HL-60/S4 (cell line): Measurements from ENCODE around the gene OBI1.

ENCODE experiments used
- in situ Hi-C: fragments of 300-500 bp; cut with MboI; formaldehyde crosslinking; loops from 2 replicates; pipeline ENCODE4 v1.14.3; 2022; ENCODE audit warnings: low sequenced_read_pairs

Gene OBI1

DNA sequence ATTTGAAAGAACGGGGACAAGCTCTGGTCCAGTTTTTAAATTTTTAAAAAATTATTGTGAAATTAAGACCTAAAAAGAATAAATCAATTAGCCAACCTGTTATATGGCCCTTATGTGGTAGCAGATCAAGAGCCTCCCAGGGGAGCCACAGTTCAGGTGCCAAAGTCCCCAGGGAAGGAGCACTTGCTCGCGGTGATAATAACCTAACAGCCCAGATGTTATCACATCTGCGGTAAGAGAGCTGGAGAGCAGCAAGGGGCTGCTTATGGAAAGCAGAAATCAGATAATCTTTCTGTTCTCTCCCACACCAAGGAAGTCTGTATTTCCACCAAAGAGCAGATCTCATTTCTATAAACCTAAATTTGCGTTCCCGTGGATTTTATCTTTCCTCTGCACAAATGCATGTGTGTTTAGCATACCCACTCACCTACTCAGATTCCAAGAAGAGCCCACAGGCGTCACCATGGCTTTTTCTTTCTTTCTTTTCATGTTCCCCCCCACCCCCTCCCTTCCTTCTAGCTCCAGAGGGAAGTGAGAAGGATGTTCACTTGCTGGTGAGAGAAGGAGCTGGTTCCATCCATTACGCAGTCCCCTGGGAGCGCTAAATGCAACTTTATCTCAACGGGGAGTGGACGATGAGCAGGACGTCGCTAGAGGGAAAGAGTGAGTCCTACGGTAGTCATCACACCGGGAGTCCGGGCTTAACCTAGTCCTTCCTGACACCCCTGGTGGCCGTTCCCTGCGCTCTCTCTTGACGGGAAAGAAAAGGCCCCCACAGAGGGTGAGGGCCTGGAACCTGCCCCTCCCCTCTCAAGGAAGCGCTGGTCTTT, 54.0 kb downstream of the OBI1 start:
- in situ Hi-C loops, result no loop called here

- in situ Hi-C loops, result no loop called here
Measured at GRCh38 chr13:78603240-78603957, 55.6 kb downstream of the OBI1 start, which contains the start of gene POU4F1. POU4F1 (minus strand) TSS chr13:78603552; CDS start chr13:78603326, 226 bp downstream.

GRCh38 chr13:78602561-78603239, 56.3 kb downstream of the OBI1 start:
- in situ Hi-C loops, result no loop called here

GRCh38 chr13:78601874-78602560, 56.9 kb downstream of the OBI1 start:
- in situ Hi-C loops, result no loop called here

- in situ Hi-C loops, result no loop called here
Measured at GRCh38 chr13:78601124-78601873, 57.7 kb downstream of the OBI1 start.

GRCh38 chr13:78600280-78600883, 58.6 kb downstream of the OBI1 start:
- in situ Hi-C loops, result no loop called here

- in situ Hi-C loops, result no loop called here
Measured at GRCh38 chr13:78599645-78600279, 59.2 kb downstream of the OBI1 start.

- in situ Hi-C loops, result no loop called here
Measured at GRCh38 chr13:78598966-78599644, 59.9 kb downstream of the OBI1 start.

GRCh38 chr13:78598116-78598781, 60.7 kb downstream of the OBI1 start:
- in situ Hi-C loops, result no loop called here

DNA sequence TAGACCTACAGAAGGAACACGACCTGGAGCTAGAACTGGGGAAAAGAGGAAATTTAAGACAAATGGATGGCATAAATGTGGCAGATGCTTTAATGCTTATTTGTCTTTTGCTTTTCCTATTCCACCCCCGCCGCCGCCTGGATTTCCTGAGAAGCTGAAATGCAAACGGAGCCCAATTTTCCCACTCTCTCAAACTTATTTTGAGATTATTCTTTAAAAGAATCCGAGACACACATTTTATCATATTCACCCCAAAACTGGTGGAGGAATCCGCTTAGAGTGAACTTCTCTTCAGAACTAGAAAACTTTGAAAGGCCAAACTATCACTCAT, 61.4 kb downstream of the OBI1 start:
- in situ Hi-C loops, result no loop called here

- in situ Hi-C loops, result no loop called here
Measured at GRCh38 chr13:78596736-78597601, 62.0 kb downstream of the OBI1 start.

- in situ Hi-C loops, result no loop called here
Measured at GRCh38 chr13:78596399-78596735, 62.6 kb downstream of the OBI1 start.

- in situ Hi-C loops, result no loop called here
Measured at GRCh38 chr13:78595495-78596398, 63.2 kb downstream of the OBI1 start.

DNA sequence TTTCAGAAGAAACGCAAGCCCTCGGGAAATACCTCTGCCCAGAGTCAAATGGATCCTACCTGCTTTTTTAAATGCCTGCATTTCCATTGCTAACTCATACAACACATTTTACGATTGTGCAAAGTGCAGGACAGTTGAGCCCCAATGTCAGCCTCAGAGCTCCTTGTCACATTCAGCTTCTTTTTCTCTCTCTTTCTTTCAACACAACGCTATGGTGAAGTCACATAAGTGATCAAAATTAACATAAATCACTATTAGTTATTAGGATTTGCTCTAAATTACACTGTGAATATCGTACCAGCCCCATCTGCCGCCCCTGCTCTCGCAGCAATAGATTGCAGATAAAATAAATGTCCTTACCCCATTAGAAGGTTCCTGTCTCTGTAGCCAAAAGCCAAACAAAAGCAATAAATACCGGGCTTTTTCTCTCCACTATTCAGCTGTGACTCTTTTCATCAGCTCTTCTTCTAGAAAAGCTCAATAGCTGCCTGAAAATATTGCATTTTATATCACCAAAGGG, 64.4 kb downstream of the OBI1 start:
- in situ Hi-C loops, result no loop called here

DNA sequence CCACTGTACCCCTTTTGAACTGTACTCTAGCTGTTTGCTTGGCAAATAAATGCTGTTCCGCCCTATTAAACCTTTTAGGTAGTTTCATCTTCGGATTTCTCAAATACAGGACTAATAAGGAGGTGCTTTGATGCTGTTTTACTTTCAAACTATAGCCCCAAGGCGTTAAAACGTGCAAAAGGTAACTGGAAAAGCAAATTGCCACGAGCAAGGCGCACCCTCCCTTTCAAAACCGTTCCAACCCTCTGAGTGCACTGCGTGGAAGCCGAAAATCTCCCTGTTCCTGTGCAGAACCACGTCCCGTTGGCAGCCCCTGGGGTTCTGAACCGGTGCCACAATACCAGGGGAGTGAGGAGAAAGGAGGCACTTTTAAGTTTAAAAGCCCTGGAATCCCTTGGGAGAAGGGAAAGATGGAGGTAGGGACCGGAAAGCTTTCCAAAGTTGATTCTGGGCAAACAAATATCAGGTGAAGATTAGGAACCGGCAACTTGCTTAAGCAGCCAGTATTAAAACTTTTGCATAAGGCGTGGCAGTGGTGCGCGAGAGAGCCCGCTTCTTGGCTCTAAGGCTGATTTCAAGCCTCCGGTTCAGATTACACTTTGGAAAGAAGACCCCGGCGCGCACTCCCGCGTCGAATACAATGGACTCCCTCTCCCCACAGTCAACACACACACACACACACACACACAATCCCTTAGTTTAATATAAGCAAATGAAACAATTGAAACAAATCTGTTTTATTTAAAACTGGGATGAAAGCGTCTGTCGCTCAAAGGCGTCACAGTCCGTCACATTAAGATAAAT, 65.1 kb downstream of the OBI1 start:
- in situ Hi-C loops, result no loop called here

- in situ Hi-C loops, result no loop called here
Measured at GRCh38 chr13:78593129-78593528, 65.8 kb downstream of the OBI1 start.
